GM12874 (cell line): ENCODE data around the gene CDK14.

Experiments
- CTCF ChIP-seq: IDR thresholded peaks from 2 replicates; pipeline ENCODE4 v1.5.1; 2011; ENCODE audit warnings: low read depth, mild to moderate bottlenecking, control low read depth, low read length, moderate library complexity; ENCODE audit not compliant: insufficient read depth

The CDK14 gene

GRCh38 chr7:90595801-90596670 is at the start of gene CDK14:
Gene CDK14 (plus strand): TSS chr7:90596321. CDS start chr7:90596628, 307 bp downstream.
- TF ChIP-seq CTCF = peak; percentile 43

- no peak for TF ChIP-seq CTCF
Measured at GRCh38 chr7:90551036-90551435, 45.1 kb upstream of the CDK14 start.

GRCh38 chr7:90552521-90552920 is 43.6 kb upstream of the CDK14 start:
- TF ChIP-seq CTCF = no peak

- TF ChIP-seq CTCF = no peak
Measured at GRCh38 chr7:90560730-90561129, 35.4 kb upstream of the CDK14 start.

GRCh38 chr7:90563286-90563685 is 32.8 kb upstream of the CDK14 start:
- TF ChIP-seq CTCF = no peak

- no peak for TF ChIP-seq CTCF
Measured at GRCh38 chr7:90564455-90564854, 31.7 kb upstream of the CDK14 start.

- no peak for TF ChIP-seq CTCF
Measured at GRCh38 chr7:90568213-90568612, 27.9 kb upstream of the CDK14 start.
